GM13977 (cell line): ENCODE data around the gene KCNH8.

Experiments used
- DNase-seq: peaks from one replicate; pipeline ENCODE4 v3.0.0; 2012; ENCODE audit warnings: low spot score
- in situ Hi-C: fragments of 300-500 bp; cut with MboI; formaldehyde crosslinking; loops from one replicate; pipeline ENCODE4 v1.12.0; 2022; ENCODE audit warnings: low sequenced_read_pairs, low pct_unique_long_range_greater_than_20kb, mixed read lengths, inconsistent platforms; ENCODE audit not compliant: unreplicated experiment
- TF ChIP-seq, protein P1 (sequence below): IDR thresholded peaks from 2 replicates; pipeline ENCODE4 v1.5.1; 2012; ENCODE audit warnings: mild to moderate bottlenecking, control low read depth; ENCODE audit not compliant: insufficient read depth; ENCODE audit errors: extremely low read depth, missing control alignments

KCNH8 gene

DNA sequence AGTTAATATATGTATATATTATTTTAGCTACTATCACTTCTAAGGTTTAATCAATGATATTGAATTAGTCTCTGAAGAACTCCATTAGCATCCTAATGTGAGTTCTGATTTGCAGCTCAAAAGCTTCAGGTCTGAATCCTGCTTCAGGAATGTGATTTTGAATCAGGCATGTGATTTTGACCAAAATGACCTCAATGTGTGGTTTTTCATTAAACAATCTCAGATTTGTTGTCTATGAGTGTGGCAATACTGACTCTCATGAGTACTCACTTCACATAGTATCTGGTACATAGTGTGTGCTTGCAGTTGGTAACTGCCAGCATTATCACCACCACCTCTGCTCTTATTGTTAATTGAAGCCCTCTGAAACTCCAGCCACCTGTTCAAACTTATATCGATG lies 251.0 kb downstream of the KCNH8 start:
- no peak for DNase-seq
- in situ Hi-C loops = no loop called here
- TF ChIP-seq, protein P1, sequence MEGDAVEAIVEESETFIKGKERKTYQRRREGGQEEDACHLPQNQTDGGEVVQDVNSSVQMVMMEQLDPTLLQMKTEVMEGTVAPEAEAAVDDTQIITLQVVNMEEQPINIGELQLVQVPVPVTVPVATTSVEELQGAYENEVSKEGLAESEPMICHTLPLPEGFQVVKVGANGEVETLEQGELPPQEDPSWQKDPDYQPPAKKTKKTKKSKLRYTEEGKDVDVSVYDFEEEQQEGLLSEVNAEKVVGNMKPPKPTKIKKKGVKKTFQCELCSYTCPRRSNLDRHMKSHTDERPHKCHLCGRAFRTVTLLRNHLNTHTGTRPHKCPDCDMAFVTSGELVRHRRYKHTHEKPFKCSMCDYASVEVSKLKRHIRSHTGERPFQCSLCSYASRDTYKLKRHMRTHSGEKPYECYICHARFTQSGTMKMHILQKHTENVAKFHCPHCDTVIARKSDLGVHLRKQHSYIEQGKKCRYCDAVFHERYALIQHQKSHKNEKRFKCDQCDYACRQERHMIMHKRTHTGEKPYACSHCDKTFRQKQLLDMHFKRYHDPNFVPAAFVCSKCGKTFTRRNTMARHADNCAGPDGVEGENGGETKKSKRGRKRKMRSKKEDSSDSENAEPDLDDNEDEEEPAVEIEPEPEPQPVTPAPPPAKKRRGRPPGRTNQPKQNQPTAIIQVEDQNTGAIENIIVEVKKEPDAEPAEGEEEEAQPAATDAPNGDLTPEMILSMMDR = no peak

DNA sequence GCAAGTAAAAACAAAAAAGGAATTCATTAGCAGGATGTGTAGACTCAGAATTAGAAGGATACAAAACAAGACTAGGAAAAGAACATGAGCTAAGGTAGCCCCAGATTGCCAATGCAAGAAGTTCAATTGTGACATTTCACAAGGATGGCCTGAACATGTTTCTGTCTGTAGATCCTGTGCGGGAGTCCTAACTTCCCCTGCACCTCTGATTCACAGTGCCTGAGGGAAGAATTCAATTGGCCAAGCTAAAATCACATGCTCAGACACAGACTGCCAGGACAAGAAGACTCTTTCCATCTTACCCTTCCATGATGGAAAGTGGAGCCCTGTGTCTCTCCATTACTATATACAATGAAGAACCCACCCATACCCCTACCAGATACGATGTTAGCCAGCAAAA lies 251.5 kb downstream of the KCNH8 start:
- in situ Hi-C loops = no loop called here
- TF ChIP-seq, protein P1 = no peak
- no peak for DNase-seq

DNA sequence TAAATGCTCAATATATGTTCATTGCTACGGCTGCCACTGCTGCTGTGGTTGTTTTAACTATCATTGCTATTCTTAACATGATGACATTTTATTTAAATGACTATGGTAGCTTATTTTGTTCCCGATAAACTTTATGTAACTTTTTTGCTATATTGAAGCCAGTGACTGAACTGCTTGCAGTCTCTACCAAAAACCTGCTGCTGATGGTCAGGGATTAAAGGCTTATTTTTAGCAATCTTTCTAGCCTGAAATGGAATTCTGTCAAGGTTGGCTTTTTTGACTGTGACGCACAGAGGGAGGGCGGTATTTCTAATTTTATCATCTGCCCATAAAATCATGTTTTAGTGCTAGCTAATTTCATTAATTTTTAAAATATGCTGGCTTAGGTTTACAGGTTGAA lies 271.8 kb downstream of the KCNH8 start:
- DNase-seq = no peak
- in situ Hi-C loops = no loop called here
- TF ChIP-seq, protein P1 = no peak

DNA sequence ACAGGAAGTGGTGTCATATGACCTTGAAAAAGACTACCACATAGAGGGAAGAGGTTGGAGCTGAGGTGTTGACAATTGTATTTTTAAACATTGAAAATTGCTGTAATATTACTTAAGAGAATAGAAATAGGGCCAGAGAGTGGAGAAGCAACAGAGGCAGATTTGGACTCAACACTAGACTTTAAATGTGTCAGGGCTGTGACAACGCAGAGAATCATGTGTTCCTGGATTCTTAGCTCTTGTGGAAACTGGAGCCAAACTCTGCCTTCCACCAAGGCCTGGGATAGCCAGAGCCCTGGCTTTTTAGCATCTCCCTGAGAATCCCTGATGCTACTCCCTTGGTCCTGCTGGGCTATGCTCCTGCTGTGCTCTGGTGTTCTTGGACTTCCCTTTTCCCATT lies 277.5 kb downstream of the KCNH8 start:
- in situ Hi-C loops = no loop called here
- TF ChIP-seq, protein P1 = no peak
- no peak for DNase-seq

DNA sequence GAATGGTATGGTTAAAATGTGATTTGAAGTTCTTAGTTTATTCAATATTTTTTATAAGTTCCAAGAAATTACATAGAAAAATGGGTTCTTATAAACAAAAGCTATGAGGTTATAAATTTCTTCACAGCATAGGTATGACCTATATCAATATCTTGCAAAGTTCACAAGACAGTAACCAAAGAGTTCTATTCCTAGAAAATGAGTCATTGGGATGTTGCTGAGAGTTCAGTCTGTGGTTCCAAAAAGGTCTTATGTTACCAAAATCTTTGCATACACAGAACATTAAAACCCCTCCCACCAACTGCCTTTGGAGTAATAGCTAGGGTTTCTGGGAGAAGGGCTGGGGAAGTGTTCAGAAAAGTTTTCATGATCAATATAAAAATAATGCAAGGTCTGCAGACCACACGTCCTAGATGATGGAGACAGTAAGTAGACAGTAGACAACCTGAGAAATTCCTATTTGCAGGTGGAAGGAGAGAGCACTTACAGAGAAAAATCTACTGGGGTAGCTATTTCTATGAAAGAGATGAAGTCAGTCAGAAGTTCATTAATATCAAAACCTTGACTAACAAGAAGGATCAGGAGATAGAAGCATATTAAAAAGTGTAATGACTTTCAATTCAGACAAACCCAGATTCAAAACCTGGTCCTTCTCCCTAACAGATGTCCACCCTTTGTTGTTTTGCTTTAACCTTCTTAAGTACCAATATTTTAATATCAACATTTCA lies 279.3 kb downstream of the KCNH8 start:
- in situ Hi-C loops = no loop called here
- DNase-seq = no peak

DNA sequence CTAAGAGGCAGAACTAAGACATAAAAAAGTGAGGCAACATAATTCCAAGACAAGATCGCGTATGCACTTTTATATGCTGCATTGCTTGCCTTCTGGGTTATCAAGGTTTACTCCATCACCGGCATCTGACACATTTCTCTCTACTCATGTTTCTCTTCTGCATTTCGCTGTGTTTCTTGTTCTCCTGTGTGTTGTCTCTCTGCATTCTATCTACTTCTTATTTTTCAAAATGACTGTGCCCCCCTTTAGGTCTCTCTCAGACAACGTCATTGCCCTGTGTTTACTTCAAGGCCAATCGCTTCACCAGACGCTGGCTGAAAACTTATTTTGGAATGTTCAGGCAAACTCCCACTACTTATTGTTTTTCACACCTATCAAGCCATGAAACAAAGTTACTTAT lies 280.4 kb downstream of the KCNH8 start:
- DNase-seq = no peak
- TF ChIP-seq, protein P1 = no peak
- in situ Hi-C loops = no loop called here

More for the DNA sequence above, 279.3 kb downstream of the KCNH8 start:
- TF ChIP-seq, protein P1 = no peak
